Measurements from ENCODE around the gene FOXC2. TPM values are rescaled to one million over a fixed set of nuclear protein-coding genes. Genes with fewer than 3 reads are reported as not detected.

Gene FOXC2
- polyA plus RNA-seq, 1 of the 3 experiments (the other 2 are of a cell fraction), result 1.3 TPM

DNA sequence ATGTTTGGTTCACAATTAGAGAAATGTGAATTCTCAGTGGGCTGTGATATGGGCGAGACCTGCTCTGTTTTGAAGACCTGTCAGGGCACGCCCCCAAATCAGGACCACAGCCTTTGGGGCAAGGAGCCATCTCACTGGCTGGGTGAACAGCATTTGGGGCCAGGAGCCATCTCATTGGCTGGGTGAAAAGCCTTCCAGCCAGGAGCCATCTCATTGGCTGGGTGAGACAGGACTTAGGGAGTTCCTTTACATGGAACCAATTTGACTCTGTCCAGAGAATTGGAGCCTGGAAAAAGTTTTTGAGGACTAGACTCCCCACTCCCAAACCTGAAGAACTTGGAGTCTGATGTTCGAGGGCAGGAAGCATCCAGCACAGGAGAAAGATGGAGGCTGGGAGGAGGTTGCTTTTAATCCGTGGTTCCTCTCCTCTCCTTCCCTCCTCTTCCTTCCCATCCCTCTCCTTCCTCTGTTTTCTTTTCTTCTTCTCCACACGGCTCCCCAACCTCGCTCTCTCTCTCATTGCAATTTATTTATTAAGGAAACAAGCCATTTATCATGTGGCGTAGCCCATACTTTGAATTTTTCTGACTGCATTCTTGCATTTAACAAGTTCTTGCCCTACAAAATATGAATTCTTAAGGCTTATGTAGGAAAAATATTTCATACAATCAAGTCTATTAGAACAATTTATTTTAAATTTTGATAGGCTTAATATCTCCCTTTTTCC, 31.4 kb downstream of the FOXC2 start:
- Histone ChIP-seq H2AFZ (ENCODE audit: low read depth) (peak overlapping the region; percentile 24; the same call in 1 of the 2 replicates), H3K27me3 (ENCODE audit: insufficient read depth) (no peaks in the 10 kb centered on the region), H4K20me1 (ENCODE audit: insufficient read depth) (no peaks in the 10 kb centered on the region), H3K9me2 (no peaks in the 10 kb centered on the region), H3K9me3 (no peaks in the 10 kb centered on the region), H3K9ac (peak overlapping the region; percentile 16; the same call in 1 of the 2 replicates), H3F3A (replicated peaks; ENCODE audit: insufficient read depth) (peaks cover 16% of the 10 kb centered on the region), H3K4me2 (peak overlapping the region; percentile 28), H3K79me2 (ENCODE audit: insufficient read depth) (peaks cover 2% of the 10 kb centered on the region; the same call in 1 of the 2 replicates), H3K36me3 (replicated peaks in 1 of 2; ENCODE audit: control insufficient read depth in 1 of 2, insufficient read depth in 2 of 2, low read length in 1 of 2) (no peaks in the 10 kb centered on the region), H3K4me1 (ENCODE audit: control insufficient read depth in 1 of 2, insufficient read depth in 2 of 2, low read depth in 1 of 2, low read length in 1 of 2) (peaks cover 2 to 13% of the 10 kb centered on the region in 2 experiments; a peak in 2 of 4 replicates), H3K27ac (ENCODE audit: low read depth in 2 of 2, low read length in 1 of 2) (peak overlapping the region in 1 of 2 experiments; percentile 58; a peak in 3 of 4 replicates), H3K4me3 (ENCODE audit: low read depth in 2 of 2, low read length in 1 of 2) (no peak overlapping the region)
- no peak for DNase-seq
- 32% methylated on average over 7 of the region's 7 CpGs for WGBS (ENCODE audit: low lambda C conversion rate)
- ChIA-PET POLR2A (no interaction called here), CTCF (no interaction called here)
- no peak for TF ChIP-seq NRF1 (IDR thresholded peaks at IDR 0.05; ENCODE audit: low read depth, low read length)
- no peak for TF ChIP-seq MEF2A (IDR thresholded peaks at IDR 0.05; ENCODE audit: borderline replicate concordance, low read depth)

GRCh38 chr16:86598607-86599565, 32.3 kb downstream of the FOXC2 start:
- peak; percentile 33; the same call in 1 of the 2 replicates for TF ChIP-seq TCF12 (IDR thresholded peaks at IDR 0.05)
- TF ChIP-seq JUND (IDR thresholded peaks at IDR 0.05), result no peak
- TF ChIP-seq, protein P1, sequence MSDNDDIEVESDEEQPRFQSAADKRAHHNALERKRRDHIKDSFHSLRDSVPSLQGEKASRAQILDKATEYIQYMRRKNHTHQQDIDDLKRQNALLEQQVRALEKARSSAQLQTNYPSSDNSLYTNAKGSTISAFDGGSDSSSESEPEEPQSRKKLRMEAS (IDR thresholded peaks at IDR 0.05; ENCODE audit: low read depth), result 0 out of 2 replicates have a peak, but pooled peaks have one; percentile 9
- WGBS (ENCODE audit: low lambda C conversion rate), result 24% methylated on average over 21 of the region's 22 CpGs
- POLR2A ChIA-PET, result no interaction called here
- no peak for DNase-seq
- Histone ChIP-seq H3K27ac (ENCODE audit: low read depth in 2 of 2, low read length in 1 of 2) (peak overlapping the region in 1 of 2 experiments; percentile 58; a peak in 2 of 4 replicates), H3K27me3 (ENCODE audit: insufficient read depth) (no peaks in the 10 kb centered on the region), H3K4me1 (ENCODE audit: control insufficient read depth in 1 of 2, insufficient read depth in 2 of 2, low read depth in 1 of 2, low read length in 1 of 2) (peaks cover 2 to 12% of the 10 kb centered on the region in 2 experiments; a peak in 2 of 4 replicates), H3K9me2 (no peaks in the 10 kb centered on the region), H2AFZ (ENCODE audit: low read depth) (no peak overlapping the region), H3K79me2 (ENCODE audit: insufficient read depth) (peaks cover 2% of the 10 kb centered on the region; the same call in 1 of the 2 replicates), H4K20me1 (ENCODE audit: insufficient read depth) (no peaks in the 10 kb centered on the region), H3K9ac (peak overlapping the region; percentile 16; the same call in 1 of the 2 replicates), H3K4me2 (peak overlapping the region; percentile 28), H3K4me3 (ENCODE audit: low read depth in 2 of 2, low read length in 1 of 2) (no peak overlapping the region), H3F3A (replicated peaks; ENCODE audit: insufficient read depth) (peaks cover 16% of the 10 kb centered on the region), H3K36me3 (replicated peaks in 1 of 2; ENCODE audit: control insufficient read depth in 1 of 2, insufficient read depth in 2 of 2, low read length in 1 of 2) (no peaks in the 10 kb centered on the region), H3K9me3 (no peaks in the 10 kb centered on the region)
- CTCF ChIA-PET, result no interaction called here

GRCh38 chr16:86601356-86601755, 34.7 kb downstream of the FOXC2 start:
- no peaks in the 10 kb centered on the region for H3K9me2 ChIP-seq
- H3F3A ChIP-seq (replicated peaks; ENCODE audit: insufficient read depth), result peaks cover 13% of the 10 kb centered on the region
- H3K4me2 ChIP-seq, result 0 out of 2 replicates have a peak overlapping the region, but pooled peaks have one; percentile 5
- no peak overlapping the region for H3K27ac ChIP-seq (ENCODE audit: low read depth in 2 of 2, low read length in 1 of 2)
- no peak for DNase-seq
- H2AFZ ChIP-seq (ENCODE audit: low read depth), result no peak overlapping the region
- no peaks in the 10 kb centered on the region for H3K27me3 ChIP-seq (ENCODE audit: insufficient read depth)
- 40% methylated on average over 2 of the region's 2 CpGs for whole genome bisulfite sequencing (ENCODE audit: low lambda C conversion rate)
- ChIA-PET CTCF (interaction anchor here (0.6 to 1.0 kb wide), 2 partner anchors 677 to 780 kb away, joined by 3 to 5 read pairs; no protein-coding TSS in a partner anchor), POLR2A (no interaction called here)
- no peaks in the 10 kb centered on the region for H3K79me2 ChIP-seq (ENCODE audit: insufficient read depth)
- no peaks in the 10 kb centered on the region for H3K36me3 ChIP-seq (replicated peaks in 1 of 2; ENCODE audit: control insufficient read depth in 1 of 2, insufficient read depth in 2 of 2, low read length in 1 of 2)
- no peak for TF ChIP-seq TCF12 (IDR thresholded peaks at IDR 0.05)
- H3K4me1 ChIP-seq (ENCODE audit: control insufficient read depth in 1 of 2, insufficient read depth in 2 of 2, low read depth in 1 of 2, low read length in 1 of 2), result peaks cover 2 to 4% of the 10 kb centered on the region in 2 experiments; a peak in 2 of 4 replicates
- H3K4me3 ChIP-seq (ENCODE audit: low read depth in 2 of 2, low read length in 1 of 2), result no peak overlapping the region
- no peaks in the 10 kb centered on the region for H3K9me3 ChIP-seq
- no peak overlapping the region for H3K9ac ChIP-seq
- H4K20me1 ChIP-seq (ENCODE audit: insufficient read depth), result no peaks in the 10 kb centered on the region

Measured in SK-N-SH (cell line).